Neuronal stem cell (in vitro differentiated cells): ENCODE measurements around the gene TRMU.

Source experiments
- DNase-seq: peaks from one replicate; pipeline ENCODE4 v3.0.0-alpha.2; 2013; ENCODE audit warnings: low spot score
- H2AFZ ChIP-seq: one replicate; pipeline ENCODE4 v1.6.1; 2013; ENCODE audit warnings: mild to moderate bottlenecking, low read length, inconsistent platforms
- H2AK5ac ChIP-seq: 2 replicates; pipeline ENCODE4 v1.6.1; 2013; ENCODE audit warnings: low read depth, mild to moderate bottlenecking, inconsistent platforms, low read length, moderate library complexity, mixed read lengths
- H2BK120ac ChIP-seq: 2 replicates; pipeline ENCODE4 v1.6.1; 2013; ENCODE audit warnings: low read depth, mild to moderate bottlenecking, inconsistent platforms, low read length, moderate library complexity, mixed read lengths
- H2BK12ac ChIP-seq: one replicate; pipeline ENCODE4 v1.6.1; 2013; ENCODE audit warnings: low read length, inconsistent platforms
- H2BK15ac ChIP-seq: 2 replicates; pipeline ENCODE4 v1.6.1; 2013; ENCODE audit warnings: mild to moderate bottlenecking, low read length, inconsistent platforms, mixed read lengths
- H2BK5ac ChIP-seq: one replicate; pipeline ENCODE4 v1.6.1; 2013; ENCODE audit warnings: inconsistent platforms, mild to moderate bottlenecking, low read length, moderate library complexity
- H3K14ac ChIP-seq: one replicate; pipeline ENCODE4 v1.6.1; 2013; ENCODE audit warnings: low read length, inconsistent platforms
- H3K18ac ChIP-seq: 2 replicates; pipeline ENCODE4 v1.6.1; 2013; ENCODE audit warnings: low read length, inconsistent platforms
- H3K23ac ChIP-seq: 2 replicates; pipeline ENCODE4 v1.6.1; 2013; ENCODE audit warnings: low read depth, mild to moderate bottlenecking, mixed read lengths, low read length, inconsistent platforms; ENCODE audit not compliant: poor library complexity
- H3K27ac ChIP-seq: replicated peaks from 3 replicates; pipeline ENCODE4 v1.5.1; 2013; ENCODE audit warnings: low read length, inconsistent platforms
- H3K27me3 ChIP-seq, 3 experiments: 2 replicates each; pipeline ENCODE4 v1.6.1; 2013; ENCODE audit warnings: low read length in 3 of 3, mild to moderate bottlenecking in 2 of 3, inconsistent platforms in 1 of 3, low read depth in 1 of 3, mixed read lengths in 1 of 3, moderate library complexity in 1 of 3; ENCODE audit not compliant: control insufficient read depth in 3 of 3, insufficient read depth in 3 of 3
- H3K36me3 ChIP-seq, 2 donors: replicated peaks in 1 of 2; 2 replicates each; pipeline ENCODE4 v1.6.1; 2013; ENCODE audit warnings: low read length in 2 of 2; ENCODE audit not compliant: control insufficient read depth in 2 of 2, insufficient read depth in 2 of 2
- H3K4ac ChIP-seq: 2 replicates; pipeline ENCODE4 v1.6.1; 2013; ENCODE audit warnings: inconsistent platforms, mild to moderate bottlenecking, low read length, moderate library complexity
- H3K4me1 ChIP-seq, 2 donors: 1 replicate in 1 of 2; 2 replicates in 1 of 2; pipeline ENCODE4 v1.6.1; 2013; ENCODE audit warnings: low read length in 2 of 2, low read depth in 1 of 2; ENCODE audit not compliant: control insufficient read depth in 2 of 2, insufficient read depth in 1 of 2
- H3K4me2 ChIP-seq: one replicate; pipeline ENCODE4 v1.6.1; 2013; ENCODE audit warnings: mild to moderate bottlenecking, low read length, inconsistent platforms; ENCODE audit not compliant: insufficient read depth, poor library complexity, severe bottlenecking
- H3K4me3 ChIP-seq, 2 donors: 2 replicates each; pipeline ENCODE4 v1.5.1; 2013; ENCODE audit warnings: low read length in 2 of 2, mild to moderate bottlenecking in 2 of 2, inconsistent platforms in 1 of 2, moderate library complexity in 1 of 2
- H3K79me1 ChIP-seq: one replicate; pipeline ENCODE4 v1.6.1; 2013; ENCODE audit warnings: low read depth, mild to moderate bottlenecking, inconsistent platforms, low read length, moderate library complexity
- H3K9ac ChIP-seq: one replicate; pipeline ENCODE4 v1.6.1; 2013; ENCODE audit warnings: mild to moderate bottlenecking, low read depth, low read length, inconsistent platforms; ENCODE audit not compliant: poor library complexity
- H3K9me3 ChIP-seq, 2 donors: replicated peaks in 1 of 2; 2 replicates each; pipeline versions ENCODE3 to v1.6.1; 2013; ENCODE audit warnings: low read length in 2 of 2, mild to moderate bottlenecking in 2 of 2, inconsistent platforms in 1 of 2, low read depth in 1 of 2, mixed read lengths in 1 of 2, moderate library complexity in 1 of 2; ENCODE audit not compliant: control insufficient read depth in 2 of 2, insufficient read depth in 1 of 2
- H4K8ac ChIP-seq: one replicate; pipeline ENCODE4 v1.6.1; 2013; ENCODE audit warnings: low read depth, mild to moderate bottlenecking, inconsistent platforms, low read length, moderate library complexity
- H4K91ac ChIP-seq: one replicate; pipeline ENCODE4 v1.6.1; 2013; ENCODE audit warnings: low read length, low read depth, mild to moderate bottlenecking, inconsistent platforms; ENCODE audit not compliant: poor library complexity
- WGBS, 2 donors: extraction: QIAGEN DNeasy Blood & Tissue Kit; methylation state at CpG; one replicate each; pipeline ENCODE4 v1.1.7; 2013; ENCODE audit warnings: missing lambda C conversion rate in 2 of 2, mixed read lengths in 1 of 2; ENCODE audit not compliant: insufficient read length in 2 of 2, insufficient replicate concordance in 1 of 2; ENCODE audit errors: extremely low coverage in 2 of 2; 5-methylcytosine and 5-hydroxymethylcytosine counted together

Gene TRMU

GRCh38 chr22:46365166-46365624, 29.7 kb downstream of the TRMU start:
- Histone ChIP-seq H2BK15ac (no peak overlapping the region), H3K9me3 (peaks cover 4 to 6% of the 10 kb centered on the region in 2 donors), H4K8ac (no peak overlapping the region), H2AFZ (no peak overlapping the region), H2AK5ac (peak overlapping the region; percentile 46), H3K14ac (no peak overlapping the region), H3K36me3 (peaks cover 3 to 49% of the 10 kb centered on the region in 2 donors), H3K4ac (no peak overlapping the region), H3K27me3 (peaks cover 0 to 2% (median 0%) of the 10 kb centered on the region in 3 experiments), H3K4me1 (peaks cover 0 to 5% of the 10 kb centered on the region in 2 donors), H3K4me3 (no peak overlapping the region), H2BK12ac (no peak overlapping the region), H3K23ac (peak overlapping the region; percentile 22), H3K9ac (no peak overlapping the region), H2BK120ac (no peak overlapping the region), H3K4me2 (no peak overlapping the region), H3K27ac (no peak overlapping the region), H3K79me1 (peaks cover 2% of the 10 kb centered on the region), H3K18ac (peak overlapping the region; percentile 64), H2BK5ac (no peak overlapping the region), H4K91ac (peak overlapping the region; percentile 5)
- no peak for DNase-seq
- no CpG with 5 or more reads among the region's 22 CpGs for WGBS, 2 donors

GRCh38 chr22:46366327-46366731, 30.8 kb downstream of the TRMU start:
- Histone ChIP-seq H3K4me3 (no peak overlapping the region), H2BK15ac (peak overlapping the region; percentile 83), H3K4ac (no peak overlapping the region), H4K8ac (no peak overlapping the region), H3K4me2 (no peak overlapping the region), H2BK12ac (peak overlapping the region; percentile 94), H2BK120ac (no peak overlapping the region), H3K9me3 (no peaks in the 10 kb centered on the region), H2BK5ac (no peak overlapping the region), H2AK5ac (peak overlapping the region; percentile 91), H2AFZ (no peak overlapping the region), H3K14ac (no peak overlapping the region), H3K27ac (no peak overlapping the region), H3K79me1 (peaks cover 2% of the 10 kb centered on the region), H3K27me3 (peaks cover 0 to 2% (median 0%) of the 10 kb centered on the region in 3 experiments), H4K91ac (no peak overlapping the region), H3K4me1 (peaks cover 0 to 5% of the 10 kb centered on the region in 2 donors), H3K18ac (peak overlapping the region; percentile 80), H3K9ac (peak overlapping the region; percentile 30), H3K36me3 (peaks cover 2 to 38% of the 10 kb centered on the region in 2 donors), H3K23ac (no peak overlapping the region)
- DNase-seq: no peak
- WGBS, 2 donors: no CpG with 5 or more reads among the region's 19 CpGs

GRCh38 chr22:46366801-46367706, 31.5 kb downstream of the TRMU start:
- no peak for DNase-seq
- Histone ChIP-seq H3K14ac (peak overlapping the region; percentile 14), H3K4me1 (peaks cover 0 to 5% of the 10 kb centered on the region in 2 donors), H3K27me3 (peaks cover 0 to 2% (median 0%) of the 10 kb centered on the region in 3 experiments), H2AFZ (no peak overlapping the region), H2AK5ac (peak overlapping the region; percentile 91), H3K79me1 (peaks cover 2% of the 10 kb centered on the region), H3K27ac (no peak overlapping the region), H2BK120ac (no peak overlapping the region), H3K9me3 (no peaks in the 10 kb centered on the region), H2BK5ac (peak overlapping the region; percentile 53), H2BK12ac (no peak overlapping the region), H3K23ac (peak overlapping the region; percentile 52), H4K8ac (peak overlapping the region; percentile 17), H3K36me3 (peaks cover 2 to 31% of the 10 kb centered on the region in 2 donors), H4K91ac (no peak overlapping the region), H3K4ac (peak overlapping the region; percentile 76), H3K18ac (peak overlapping the region; percentile 80), H3K9ac (peak overlapping the region; percentile 44), H2BK15ac (peak overlapping the region; percentile 83), H3K4me3 (no peak overlapping the region), H3K4me2 (peak overlapping the region; percentile 2)
- WGBS, 2 donors: no CpG with 5 or more reads among the region's 45 CpGs

- H3K4me2 ChIP-seq: no peak overlapping the region
- no peak overlapping the region for H4K91ac ChIP-seq
- H4K8ac ChIP-seq: no peak overlapping the region
- WGBS, 2 donors: no CpG with 5 or more reads among the region's 19 CpGs
- H3K9me3 ChIP-seq: no peaks in the 10 kb centered on the region
- H3K27me3 ChIP-seq: peaks cover 0 to 2% (median 0%) of the 10 kb centered on the region in 3 experiments
- peaks cover 2 to 27% of the 10 kb centered on the region in 2 donors for H3K36me3 ChIP-seq
- peak overlapping the region; percentile 96 for H2AK5ac ChIP-seq
- peaks cover 0 to 5% of the 10 kb centered on the region in 2 donors for H3K4me1 ChIP-seq
- peak overlapping the region; percentile 44 for H3K9ac ChIP-seq
- H2BK120ac ChIP-seq: no peak overlapping the region
- peaks cover 2% of the 10 kb centered on the region for H3K79me1 ChIP-seq
- H3K23ac ChIP-seq: peak overlapping the region; percentile 3
- no peak overlapping the region for H3K14ac ChIP-seq
- H2AFZ ChIP-seq: no peak overlapping the region
- H2BK12ac ChIP-seq: peak overlapping the region; percentile 97
- peak overlapping the region; percentile 90 for H3K18ac ChIP-seq
- H2BK15ac ChIP-seq: peak overlapping the region; percentile 94
- no peak overlapping the region for H3K4ac ChIP-seq
- H3K4me3 ChIP-seq: no peak overlapping the region
- no peak overlapping the region for H3K27ac ChIP-seq
- DNase-seq: peak; percentile 48
- no peak overlapping the region for H2BK5ac ChIP-seq
These were observed 32.2 kb downstream of the TRMU start for GRCh38 chr22:46367707-46368191.
